HFFc6 (cell line): ENCODE data around the gene RNF144A. TPM values are rescaled to one million over a fixed set of nuclear protein-coding genes. Genes with fewer than 3 reads are reported as not detected.

Source experiments
- DNase-seq: peaks from one replicate; pipeline ENCODE4 v3.0.0-alpha.2; 2018
- H3K27ac Mint-ChIP-seq: 2 replicates; pipeline ENCODE4 v1.8.0; 2020; ENCODE audit warnings: mild to moderate bottlenecking, mixed read lengths
- H3K27me3 Mint-ChIP-seq: 2 replicates; pipeline ENCODE4 v1.8.0; 2021; ENCODE audit warnings: mild to moderate bottlenecking, moderate library complexity, mixed read lengths; ENCODE audit not compliant: insufficient read depth
- H3K36me3 Mint-ChIP-seq: 2 replicates; pipeline ENCODE4 v1.8.0; 2021; ENCODE audit warnings: low read depth, mixed read lengths
- H3K4me1 Mint-ChIP-seq: 2 replicates; pipeline ENCODE4 v1.8.0; 2020; ENCODE audit warnings: low read depth, mixed read lengths
- H3K4me3 Mint-ChIP-seq: 2 replicates; pipeline ENCODE4 v1.8.0; 2020; ENCODE audit warnings: mild to moderate bottlenecking, moderate library complexity, mixed read lengths
- H3K9me3 Mint-ChIP-seq: 2 replicates; pipeline ENCODE4 v1.8.0; 2020; ENCODE audit warnings: mild to moderate bottlenecking, mixed read lengths
- CTCF ChIP-seq: fragments of 200-600 bp; sonication (generic); IDR thresholded peaks from 2 replicates; pipeline ENCODE4 v1.5.0; 2021; ENCODE audit warnings: antibody characterized with exemption, mild to moderate bottlenecking
- total RNA-seq, 6 experiments: library from RNA; stranded (reverse); fragmentation: NEBNext Ultra II Directional; extraction: Animal tissue kit (Norgen Biotek cat#: 25700); gene quantifications; 2 replicates in 1 of 6; 3 replicates in 5 of 6; pipeline ENCODE4 v1.2.3, GENCODE V29; 2021

RNF144A gene
- total RNA-seq, 6 experiments from 2014 or later, result not detected

GRCh38 chr2:7070483-7070882 lies 153.3 kb downstream of the RNF144A start:
- no peak for DNase-seq
- H3K27ac Mint-ChIP-seq, result no peak overlapping the region
- H3K9me3 Mint-ChIP-seq, result peaks cover 44% of the 10 kb centered on the region
- no peak overlapping the region for H3K4me3 Mint-ChIP-seq
- H3K36me3 Mint-ChIP-seq, result no peaks in the 10 kb centered on the region
- TF ChIP-seq CTCF, result no peak
- H3K4me1 Mint-ChIP-seq, result no peaks in the 10 kb centered on the region
- H3K27me3 Mint-ChIP-seq, result no peaks in the 10 kb centered on the region; the same call in 1 of the 2 replicates

GRCh38 chr2:7071154-7071553 lies 153.9 kb downstream of the RNF144A start:
- no peaks in the 10 kb centered on the region for H3K36me3 Mint-ChIP-seq
- H3K9me3 Mint-ChIP-seq, result peaks cover 44% of the 10 kb centered on the region
- H3K4me3 Mint-ChIP-seq, result no peak overlapping the region
- no peak for DNase-seq
- H3K27ac Mint-ChIP-seq, result no peak overlapping the region
- no peaks in the 10 kb centered on the region; the same call in 1 of the 2 replicates for H3K27me3 Mint-ChIP-seq
- TF ChIP-seq CTCF, result no peak
- H3K4me1 Mint-ChIP-seq, result no peaks in the 10 kb centered on the region

- Mint-ChIP-seq H3K27ac (no peak overlapping the region), H3K36me3 (no peaks in the 10 kb centered on the region), H3K27me3 (no peaks in the 10 kb centered on the region; the same call in 1 of the 2 replicates), H3K9me3 (peaks cover 44% of the 10 kb centered on the region), H3K4me1 (no peaks in the 10 kb centered on the region), H3K4me3 (no peak overlapping the region)
- no peak for DNase-seq
- no peak for TF ChIP-seq CTCF
Measured at GRCh38 chr2:7071916-7072556, 154.8 kb downstream of the RNF144A start.

GRCh38 chr2:7073901-7074300 lies 156.7 kb downstream of the RNF144A start:
- no peak for DNase-seq
- no peak for TF ChIP-seq CTCF
- H3K27ac Mint-ChIP-seq, result no peak overlapping the region
- no peaks in the 10 kb centered on the region; the same call in 1 of the 2 replicates for H3K27me3 Mint-ChIP-seq
- peaks cover 39% of the 10 kb centered on the region for H3K9me3 Mint-ChIP-seq
- H3K4me3 Mint-ChIP-seq, result no peak overlapping the region
- H3K36me3 Mint-ChIP-seq, result no peaks in the 10 kb centered on the region
- H3K4me1 Mint-ChIP-seq, result no peaks in the 10 kb centered on the region

GRCh38 chr2:7075834-7076233 lies 158.6 kb downstream of the RNF144A start:
- TF ChIP-seq CTCF, result no peak
- Mint-ChIP-seq H3K9me3 (peaks cover 28% of the 10 kb centered on the region), H3K4me3 (no peak overlapping the region), H3K27me3 (no peaks in the 10 kb centered on the region), H3K4me1 (no peaks in the 10 kb centered on the region), H3K36me3 (no peaks in the 10 kb centered on the region), H3K27ac (no peak overlapping the region)
- DNase-seq, result no peak
